C4-2B (cell line): ENCODE results near the gene VIT.

Experiments
- H3K27ac ChIP-seq: fragments of 450-650 bp; 2 replicates; pipeline ENCODE4 v1.5.1; 2017
- ZFX ChIP-seq: fragments of 450-650 bp; IDR thresholded peaks from 2 replicates; pipeline ENCODE4 v1.6.1; 2017
- TF ChIP-seq, protein P1 (sequence below): fragments of 450-650 bp; conservative IDR thresholded peaks from 2 replicates; pipeline ENCODE4 v1.5.1; 2017; ENCODE audit warnings: mild to moderate bottlenecking

Gene VIT

GRCh38 chr2:36858551-36859365, 162.3 kb downstream of the VIT start:
- TF ChIP-seq, protein P1, sequence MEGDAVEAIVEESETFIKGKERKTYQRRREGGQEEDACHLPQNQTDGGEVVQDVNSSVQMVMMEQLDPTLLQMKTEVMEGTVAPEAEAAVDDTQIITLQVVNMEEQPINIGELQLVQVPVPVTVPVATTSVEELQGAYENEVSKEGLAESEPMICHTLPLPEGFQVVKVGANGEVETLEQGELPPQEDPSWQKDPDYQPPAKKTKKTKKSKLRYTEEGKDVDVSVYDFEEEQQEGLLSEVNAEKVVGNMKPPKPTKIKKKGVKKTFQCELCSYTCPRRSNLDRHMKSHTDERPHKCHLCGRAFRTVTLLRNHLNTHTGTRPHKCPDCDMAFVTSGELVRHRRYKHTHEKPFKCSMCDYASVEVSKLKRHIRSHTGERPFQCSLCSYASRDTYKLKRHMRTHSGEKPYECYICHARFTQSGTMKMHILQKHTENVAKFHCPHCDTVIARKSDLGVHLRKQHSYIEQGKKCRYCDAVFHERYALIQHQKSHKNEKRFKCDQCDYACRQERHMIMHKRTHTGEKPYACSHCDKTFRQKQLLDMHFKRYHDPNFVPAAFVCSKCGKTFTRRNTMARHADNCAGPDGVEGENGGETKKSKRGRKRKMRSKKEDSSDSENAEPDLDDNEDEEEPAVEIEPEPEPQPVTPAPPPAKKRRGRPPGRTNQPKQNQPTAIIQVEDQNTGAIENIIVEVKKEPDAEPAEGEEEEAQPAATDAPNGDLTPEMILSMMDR: no peak
- no peak for TF ChIP-seq ZFX
- H3K27ac ChIP-seq: no peak overlapping the region

- no peak for TF ChIP-seq ZFX
- TF ChIP-seq, protein P1: no peak
- H3K27ac ChIP-seq: no peak overlapping the region
Observed at GRCh38 chr2:36859366-36859792, 162.9 kb downstream of the VIT start.

DNA sequence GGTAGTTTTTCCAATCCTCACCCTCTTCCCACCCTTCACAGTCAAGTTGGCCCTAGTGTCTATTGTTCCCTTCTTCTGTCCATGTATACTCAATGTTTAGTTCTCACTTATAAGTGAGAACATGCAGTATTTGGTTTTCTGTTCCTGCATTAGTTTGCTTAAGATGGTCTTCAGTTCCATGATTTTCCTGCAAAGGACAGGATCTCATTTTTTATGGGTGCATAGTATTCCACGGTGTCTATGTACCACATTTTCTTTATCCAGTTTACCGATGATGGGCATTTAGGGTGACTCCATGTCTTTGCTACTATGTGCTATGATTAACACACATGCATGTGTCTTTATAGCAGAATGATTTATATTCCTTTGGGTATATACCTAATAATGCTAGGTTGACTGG, 165.4 kb downstream of the VIT start:
- TF ChIP-seq ZFX: no peak
- TF ChIP-seq, protein P1: no peak
- no peak overlapping the region for H3K27ac ChIP-seq
